Measurements from ENCODE around the gene RYR2. TPM values are rescaled to one million over a fixed set of nuclear protein-coding genes. Genes with fewer than 3 reads are reported as not detected.
"Not testable (repeated sequence)": the region's sequence is repeated elsewhere in the genome, so short reads cannot be mapped to it uniquely, and the experiment has no call there.

Gene RYR2
- total and polyA plus RNA-seq, 3 donors from 2014 or later = 5.4 to 9.5 (median 9.1) TPM

DNA sequence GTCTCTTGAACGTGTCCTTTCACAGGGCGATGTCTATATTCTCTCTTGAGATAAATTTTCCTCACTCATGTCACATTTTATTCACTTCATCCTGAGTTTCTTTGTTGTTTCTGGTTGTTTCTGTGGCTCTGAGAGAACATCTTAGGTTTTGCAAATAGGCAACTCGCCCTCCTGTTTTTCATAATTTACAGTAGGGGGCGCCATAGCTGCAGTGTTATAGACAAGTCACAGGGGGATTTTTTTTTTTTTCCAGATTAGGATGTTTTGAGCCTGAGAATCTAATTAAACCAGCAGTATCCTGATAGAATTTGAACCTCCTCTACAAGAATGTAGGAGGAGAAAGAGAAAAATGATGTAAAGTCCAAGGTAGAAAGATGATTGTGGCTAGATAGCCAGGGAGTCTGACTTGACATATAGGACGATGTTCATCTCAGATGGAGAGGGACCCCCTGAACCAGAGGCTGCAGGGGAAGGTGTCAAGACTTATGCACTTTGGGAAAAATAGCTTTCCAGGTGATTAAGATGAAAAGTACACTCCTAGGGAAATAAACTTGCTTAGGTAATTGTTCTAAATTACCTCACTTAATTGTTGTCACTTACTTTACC, 772.4 kb downstream of the RYR2 start:
- no peaks in the 10 kb centered on the region for H3K36me3 ChIP-seq (ENCODE audit: low read depth, missing control alignments)
- no peak for DNase-seq
- TF ChIP-seq POLR2A (IDR thresholded peaks at IDR 0.05) = no peak
- TF ChIP-seq, protein P1, sequence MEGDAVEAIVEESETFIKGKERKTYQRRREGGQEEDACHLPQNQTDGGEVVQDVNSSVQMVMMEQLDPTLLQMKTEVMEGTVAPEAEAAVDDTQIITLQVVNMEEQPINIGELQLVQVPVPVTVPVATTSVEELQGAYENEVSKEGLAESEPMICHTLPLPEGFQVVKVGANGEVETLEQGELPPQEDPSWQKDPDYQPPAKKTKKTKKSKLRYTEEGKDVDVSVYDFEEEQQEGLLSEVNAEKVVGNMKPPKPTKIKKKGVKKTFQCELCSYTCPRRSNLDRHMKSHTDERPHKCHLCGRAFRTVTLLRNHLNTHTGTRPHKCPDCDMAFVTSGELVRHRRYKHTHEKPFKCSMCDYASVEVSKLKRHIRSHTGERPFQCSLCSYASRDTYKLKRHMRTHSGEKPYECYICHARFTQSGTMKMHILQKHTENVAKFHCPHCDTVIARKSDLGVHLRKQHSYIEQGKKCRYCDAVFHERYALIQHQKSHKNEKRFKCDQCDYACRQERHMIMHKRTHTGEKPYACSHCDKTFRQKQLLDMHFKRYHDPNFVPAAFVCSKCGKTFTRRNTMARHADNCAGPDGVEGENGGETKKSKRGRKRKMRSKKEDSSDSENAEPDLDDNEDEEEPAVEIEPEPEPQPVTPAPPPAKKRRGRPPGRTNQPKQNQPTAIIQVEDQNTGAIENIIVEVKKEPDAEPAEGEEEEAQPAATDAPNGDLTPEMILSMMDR (IDR thresholded peaks at IDR 0.05) = peak in 1 of 3 experiments; percentile 56
- 49 to 59% methylated on average over 5 of the region's 5 CpGs for WGBS, 2 donors
- H3K4me1 ChIP-seq = no peaks in the 10 kb centered on the region
- H3K9me3 ChIP-seq = no peaks in the 10 kb centered on the region
- H3K4me3 ChIP-seq = no peak overlapping the region
- H3K27me3 ChIP-seq = no peaks in the 10 kb centered on the region
- no peak overlapping the region for H3K27ac ChIP-seq
- intact Hi-C loops (cut with DNase I; ENCODE audit: low total_unique reads) = no loop called here

DNA sequence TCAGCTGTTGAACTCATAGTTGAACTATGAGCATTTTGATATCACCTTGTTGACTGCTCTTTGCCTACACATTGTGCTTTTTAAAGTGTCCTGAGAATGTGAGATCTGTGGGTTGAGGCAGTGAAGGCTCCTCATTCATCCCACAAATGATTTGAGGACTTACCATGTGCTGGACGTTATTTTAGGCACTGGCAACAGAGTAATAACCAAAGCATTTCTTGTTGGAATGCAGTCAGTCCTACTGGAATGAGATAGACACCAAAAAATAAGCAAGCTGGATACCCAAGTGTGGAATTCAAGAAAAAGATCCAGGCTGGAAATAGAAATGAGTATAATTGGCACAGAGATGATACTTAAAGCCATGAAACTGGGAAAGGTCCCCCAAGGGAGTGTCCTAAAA, 775.3 kb downstream of the RYR2 start:
- 43 to 50% methylated on average over 1 of the region's 1 CpG for WGBS, 2 donors
- no peaks in the 10 kb centered on the region for H3K9me3 ChIP-seq
- DNase-seq = no peak
- no peak overlapping the region for H3K27ac ChIP-seq
- intact Hi-C loops (cut with DNase I; ENCODE audit: low total_unique reads) = no loop called here
- H3K4me3 ChIP-seq = no peak overlapping the region
- no peaks in the 10 kb centered on the region for H3K36me3 ChIP-seq (ENCODE audit: low read depth, missing control alignments)
- H3K4me1 ChIP-seq = no peaks in the 10 kb centered on the region
- H3K27me3 ChIP-seq = no peaks in the 10 kb centered on the region
- TF ChIP-seq, protein P1 (IDR thresholded peaks at IDR 0.05) = no peak
- no peak for TF ChIP-seq POLR2A (IDR thresholded peaks at IDR 0.05)

DNA sequence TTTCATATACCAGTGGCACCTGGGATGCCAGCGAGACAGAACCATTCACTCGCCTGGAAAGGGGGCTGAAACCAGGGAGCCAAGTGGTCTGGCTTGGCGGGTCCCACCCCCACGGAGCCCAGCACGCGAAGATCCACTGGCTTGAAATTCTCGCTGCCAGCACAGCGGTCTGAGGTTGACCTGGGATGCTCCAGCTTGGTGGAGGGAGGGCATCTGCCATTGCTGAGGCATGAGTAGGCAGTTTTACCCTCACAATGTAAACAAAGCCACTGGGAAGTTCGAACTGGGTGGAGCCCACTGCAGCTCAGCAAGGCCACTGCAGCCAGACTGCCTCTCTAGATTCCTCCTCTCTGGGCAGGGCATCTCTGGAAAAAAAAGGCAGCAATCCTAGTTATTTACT, 778.6 kb downstream of the RYR2 start:
- H3K36me3 ChIP-seq (ENCODE audit: low read depth, missing control alignments); H3K4me1 ChIP-seq; H3K4me3 ChIP-seq; H3K27me3 ChIP-seq; intact Hi-C loops (cut with DNase I; ENCODE audit: low total_unique reads); DNase-seq; H3K9me3 ChIP-seq; H3K27ac ChIP-seq: not testable (repeated sequence)
- 88 to 97% methylated on average over 9 of the region's 9 CpGs for WGBS, 2 donors

DNA sequence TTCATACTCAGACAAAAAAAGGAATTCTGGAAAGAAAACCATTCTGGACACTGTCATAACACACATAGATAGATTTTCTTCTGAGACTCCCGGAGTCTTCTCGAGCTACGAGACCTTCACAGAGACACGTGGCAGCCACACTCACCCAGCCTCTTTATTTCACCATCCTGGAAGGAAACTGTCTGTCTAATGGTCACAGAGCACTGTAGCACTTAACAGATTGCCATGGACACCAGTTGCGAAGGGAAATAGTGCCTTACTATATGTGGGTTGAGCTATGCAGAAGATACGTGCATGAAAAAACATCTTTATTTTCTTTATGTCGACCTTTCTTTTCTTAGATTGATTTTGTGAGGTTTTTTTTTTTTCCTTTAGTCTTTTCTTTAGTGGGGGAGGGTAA, 790.9 kb downstream of the RYR2 start:
- H3K4me1 ChIP-seq = no peaks in the 10 kb centered on the region
- 81% methylated on average over 7 of the region's 7 CpGs for WGBS, 2 donors
- no peak for TF ChIP-seq POLR2A (IDR thresholded peaks at IDR 0.05)
- TF ChIP-seq, protein P1 (IDR thresholded peaks at IDR 0.05) = no peak
- H3K9me3 ChIP-seq = no peaks in the 10 kb centered on the region
- no peak for DNase-seq
- no peaks in the 10 kb centered on the region for H3K27me3 ChIP-seq
- no peaks in the 10 kb centered on the region for H3K36me3 ChIP-seq (ENCODE audit: low read depth, missing control alignments)
- intact Hi-C loops (cut with DNase I; ENCODE audit: low total_unique reads) = no loop called here
- no peak overlapping the region for H3K27ac ChIP-seq
- H3K4me3 ChIP-seq = no peak overlapping the region

DNA sequence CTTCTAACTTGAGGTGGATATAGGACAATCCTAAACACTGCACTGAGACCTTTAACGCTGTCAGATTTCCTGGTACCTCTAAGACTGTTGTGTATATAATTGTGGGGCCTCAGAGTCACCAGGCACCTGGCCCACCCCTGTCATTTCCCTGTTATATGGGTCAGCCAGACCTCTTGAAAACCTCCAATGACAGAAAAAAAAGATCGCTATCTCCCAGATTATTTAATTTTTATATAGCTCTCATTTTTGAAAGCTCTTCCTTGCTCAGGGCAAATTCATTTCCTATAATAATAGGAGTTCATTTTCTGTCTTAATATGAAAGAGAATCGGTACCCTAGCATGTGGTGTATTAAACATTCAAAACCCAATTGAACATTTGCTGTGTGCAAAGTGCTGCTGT, 792.1 kb downstream of the RYR2 start:
- Histone ChIP-seq H3K27me3 (no peaks in the 10 kb centered on the region), H3K27ac (no peak overlapping the region), H3K36me3 (ENCODE audit: low read depth, missing control alignments) (no peaks in the 10 kb centered on the region), H3K9me3 (no peaks in the 10 kb centered on the region), H3K4me3 (no peak overlapping the region), H3K4me1 (no peaks in the 10 kb centered on the region)
- intact Hi-C loops (cut with DNase I; ENCODE audit: low total_unique reads) = no loop called here
- WGBS, 2 donors = 85 to 90% methylated on average over 3 of the region's 3 CpGs
- DNase-seq = no peak
- TF ChIP-seq POLR2A (IDR thresholded peaks at IDR 0.05) = no peak
- TF ChIP-seq, protein P1 (IDR thresholded peaks at IDR 0.05) = no peak
